ENCODE measurements around the gene CCDC9B.

- TF ChIP-seq ZNF274 (IDR thresholded peaks at IDR 0.05; ENCODE audit: low read depth, low read length) (no peak), YY1 (IDR thresholded peaks at IDR 0.05; ENCODE audit: insufficient read depth, insufficient read length) (no peak)
These were observed 38.6 kb upstream of the CCDC9B start for GRCh38 chr15:40379374-40379773.
